HG03175 (cell line): ENCODE measurements around the gene HOXC11.

ENCODE experiments used
- ATAC-seq: cut with Tn5 transposase; IDR thresholded peaks from one replicate; pipeline ENCODE4 v1.9.1; 2021; ENCODE audit warnings: mild to moderate bottlenecking, moderate library complexity; ENCODE audit not compliant: unreplicated experiment

The HOXC11 gene

GRCh38 chr12:54006559-54007220 is 33.8 kb downstream of the HOXC11 start:
- ATAC-seq, result no peak

- no peak for ATAC-seq
Observed at GRCh38 chr12:54007538-54008259, 34.8 kb downstream of the HOXC11 start.

GRCh38 chr12:54008260-54008552 is 35.3 kb downstream of the HOXC11 start:
- no peak for ATAC-seq

- ATAC-seq, result no peak
Observed at GRCh38 chr12:54009171-54010052, 36.5 kb downstream of the HOXC11 start.

GRCh38 chr12:54010053-54010971 is 37.4 kb downstream of the HOXC11 start:
- ATAC-seq, result no peak

- ATAC-seq, result no peak
Observed at GRCh38 chr12:54010972-54011664, 38.2 kb downstream of the HOXC11 start.

GRCh38 chr12:54011665-54012532 is 39.0 kb downstream of the HOXC11 start:
- ATAC-seq, result no peak

GRCh38 chr12:54012631-54013409 is 39.9 kb downstream of the HOXC11 start:
- no peak for ATAC-seq

GRCh38 chr12:54014377-54015017 is 41.6 kb downstream of the HOXC11 start:
- no peak for ATAC-seq

GRCh38 chr12:54015018-54015931 is 42.3 kb downstream of the HOXC11 start:
- no peak for ATAC-seq

- no peak for ATAC-seq
Observed at GRCh38 chr12:54016051-54016450, 43.1 kb downstream of the HOXC11 start.

GRCh38 chr12:54016478-54016964 is 43.6 kb downstream of the HOXC11 start:
- ATAC-seq, result no peak

- ATAC-seq, result peak; percentile 42
Observed at GRCh38 chr12:54017027-54017788, 44.3 kb downstream of the HOXC11 start.

GRCh38 chr12:54017878-54018467 is 45.0 kb downstream of the HOXC11 start:
- ATAC-seq, result peak; percentile 80

GRCh38 chr12:54018468-54018984 is 45.6 kb downstream of the HOXC11 start:
- ATAC-seq, result no peak
